Stimulated activated naive CD8-positive, alpha-beta T cell treated with anti-CD3 and anti-CD28 coated beads, Interleukin-15, amount 100 ng/mL, for 72 hours (primary cell): ENCODE measurements around the gene ABLIM3.
A peak's percentile ranks its signal among the peaks of the same experiment; 100 is the strongest.

Experiments used
- ATAC-seq: fragments of 150-1000 bp; cut with Tn5 transposase; 2 replicates; pipeline ENCODE4 v1.10.0; 2021; ENCODE audit warnings: mild to moderate bottlenecking, moderate library complexity
- DNase-seq, 2 donors: peaks; one replicate each; pipeline ENCODE4 v3.0.0; 2021 to 2022
- H3K27ac Mint-ChIP-seq, 2 donors: one replicate each; pipeline ENCODE4 v1.8.0; 2022; ENCODE audit warnings: mild to moderate bottlenecking in 2 of 2, mixed read lengths in 2 of 2, moderate library complexity in 2 of 2
- H3K27me3 Mint-ChIP-seq: one replicate; pipeline ENCODE4 v1.8.0; 2022; ENCODE audit warnings: mixed read lengths
- H3K4me1 Mint-ChIP-seq: one replicate; pipeline ENCODE4 v1.8.0; 2022; ENCODE audit warnings: mild to moderate bottlenecking, mixed read lengths
- H3K4me3 Mint-ChIP-seq, 2 donors: one replicate each; pipeline ENCODE4 v1.8.0; 2022; ENCODE audit warnings: mild to moderate bottlenecking in 2 of 2, mixed read lengths in 2 of 2, moderate library complexity in 1 of 2
- H3K9me3 Mint-ChIP-seq, 2 donors: one replicate each; pipeline ENCODE4 v1.8.0; 2022; ENCODE audit warnings: mixed read lengths in 2 of 2

The ABLIM3 gene

GRCh38 chr5:149127394-149127955, 13.8 kb upstream of the ABLIM3 start:
- no peak overlapping the region for H3K4me3 Mint-ChIP-seq
- no peak for ATAC-seq
- H3K27me3 Mint-ChIP-seq: peaks cover 19% of the 10 kb centered on the region
- no peak overlapping the region for H3K27ac Mint-ChIP-seq
- DNase-seq: no peak
- H3K9me3 Mint-ChIP-seq: no peaks in the 10 kb centered on the region
- H3K4me1 Mint-ChIP-seq: no peaks in the 10 kb centered on the region

- ATAC-seq: peak; percentile 54
- Mint-ChIP-seq H3K4me1 (no peaks in the 10 kb centered on the region), H3K27ac (no peak overlapping the region), H3K4me3 (no peak overlapping the region), H3K9me3 (no peaks in the 10 kb centered on the region), H3K27me3 (peaks cover 21% of the 10 kb centered on the region)
- DNase-seq: peak in 1 of 2 donors; percentile 13
These were observed 13.0 kb upstream of the ABLIM3 start for GRCh38 chr5:149128023-149128875.

DNA sequence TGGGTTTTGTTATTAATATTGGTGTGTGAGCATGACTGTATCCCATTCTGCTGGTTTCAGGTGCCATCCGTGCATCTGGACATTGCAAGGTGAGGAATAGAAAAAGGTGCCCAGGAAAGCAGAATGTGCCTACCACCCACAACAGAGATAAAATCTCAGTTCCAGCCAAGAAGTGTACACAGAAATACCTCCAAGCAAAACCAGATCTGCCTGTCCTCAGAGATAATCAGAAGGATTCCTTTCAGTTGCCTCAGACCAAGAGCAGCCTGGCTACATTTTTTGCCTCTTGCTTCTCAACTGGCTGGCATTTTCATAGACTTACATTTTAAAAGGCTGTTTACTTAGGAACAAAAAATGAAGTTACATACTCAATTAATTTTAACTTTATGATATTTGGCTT, 12.1 kb upstream of the ABLIM3 start:
- Mint-ChIP-seq H3K27ac (no peak overlapping the region), H3K4me3 (no peak overlapping the region), H3K9me3 (no peaks in the 10 kb centered on the region), H3K27me3 (peaks cover 30% of the 10 kb centered on the region), H3K4me1 (no peaks in the 10 kb centered on the region)
- ATAC-seq: no peak
- no peak for DNase-seq

DNA sequence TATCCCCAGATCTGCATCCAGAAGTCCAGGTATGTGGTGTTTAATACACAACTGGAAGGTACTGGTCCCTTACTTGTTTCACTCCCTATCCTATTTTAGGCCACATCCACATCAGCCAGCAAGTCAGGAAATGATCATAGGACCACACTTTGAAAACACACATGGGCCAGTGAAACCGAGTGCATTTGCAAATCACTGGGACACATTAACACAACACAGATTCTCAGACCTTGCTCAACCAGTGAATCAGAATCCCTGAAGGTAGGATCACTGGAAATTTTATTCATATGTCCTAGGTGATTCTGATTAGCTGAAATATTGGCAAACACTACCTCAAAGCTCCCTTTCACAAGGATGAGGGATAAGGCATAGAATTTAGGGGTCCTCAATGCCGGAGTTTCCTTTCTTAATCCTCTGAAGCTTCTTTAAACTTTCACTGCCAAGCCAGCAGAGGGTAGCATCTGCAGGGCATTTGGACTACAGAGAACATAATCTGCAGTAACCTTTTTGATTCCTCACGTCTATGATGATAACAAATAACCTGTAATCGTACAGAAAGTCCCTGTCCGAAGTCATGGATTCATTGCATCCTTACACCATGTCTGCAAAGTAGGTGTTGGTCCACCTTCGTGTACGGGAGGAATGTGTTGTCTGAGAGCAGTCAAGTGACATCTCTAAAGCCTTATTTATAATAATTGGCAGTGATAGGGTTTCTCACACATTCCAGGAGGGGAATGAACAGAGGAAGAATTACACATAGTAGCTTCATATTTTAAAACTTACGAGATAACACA, 11.0 kb upstream of the ABLIM3 start:
- DNase-seq: no peak
- H3K27ac Mint-ChIP-seq: no peak overlapping the region
- ATAC-seq: no peak
- H3K9me3 Mint-ChIP-seq: no peaks in the 10 kb centered on the region
- no peak overlapping the region for H3K4me3 Mint-ChIP-seq
- H3K4me1 Mint-ChIP-seq: no peaks in the 10 kb centered on the region
- H3K27me3 Mint-ChIP-seq: peaks cover 23% of the 10 kb centered on the region

GRCh38 chr5:149132474-149132873, 8.8 kb upstream of the ABLIM3 start:
- Mint-ChIP-seq H3K4me3 (no peak overlapping the region), H3K9me3 (no peaks in the 10 kb centered on the region), H3K4me1 (no peaks in the 10 kb centered on the region), H3K27me3 (peaks cover 25% of the 10 kb centered on the region), H3K27ac (no peak overlapping the region)
- ATAC-seq (no peak), DNase-seq (no peak)

DNA sequence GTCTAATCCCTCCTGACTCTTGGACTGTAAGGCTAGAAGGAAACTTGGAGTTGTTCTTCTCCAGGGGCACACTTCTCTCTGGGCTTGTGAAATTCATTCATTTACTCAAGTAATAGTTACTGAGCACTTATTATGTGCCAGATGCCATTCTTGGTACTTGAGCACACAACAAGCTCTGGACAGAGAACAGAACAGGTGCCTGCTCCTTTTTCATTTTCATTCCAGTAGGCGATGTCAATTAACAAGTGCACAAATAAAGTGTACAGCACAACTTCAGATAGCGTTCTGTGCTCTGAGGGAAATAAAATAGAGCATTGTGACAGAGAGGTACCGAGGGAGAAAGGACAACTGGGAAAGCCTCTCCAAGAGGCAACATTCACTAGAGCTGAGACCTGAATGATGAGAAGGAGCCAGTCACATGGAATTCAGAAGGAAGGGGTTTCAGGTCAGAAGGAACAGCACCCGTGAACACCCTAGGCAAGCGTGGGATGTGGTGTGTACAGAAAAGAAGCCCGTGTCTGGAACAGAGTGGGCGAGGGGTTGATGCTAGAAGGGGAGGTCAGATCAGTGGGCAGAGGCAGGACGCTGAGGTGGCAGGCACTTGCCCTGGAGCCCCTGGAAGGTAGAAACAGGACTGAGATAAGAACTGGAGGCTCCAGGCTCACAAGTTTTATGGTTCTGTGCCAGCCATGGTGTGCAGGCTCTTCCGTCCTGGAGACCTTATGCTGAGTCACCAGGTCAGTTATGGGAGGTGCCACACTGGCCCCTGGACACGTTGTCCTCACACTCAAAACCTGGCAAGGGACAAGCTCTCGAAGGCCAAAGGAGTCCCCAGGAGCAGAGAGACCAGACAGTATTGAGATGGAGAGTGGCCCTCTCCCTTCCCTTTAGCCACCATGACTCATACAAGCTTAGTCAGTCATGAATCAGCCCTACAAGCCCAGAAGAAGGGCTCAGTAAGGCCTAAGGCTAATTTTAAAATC, 7.2 kb upstream of the ABLIM3 start:
- no peaks in the 10 kb centered on the region for H3K4me1 Mint-ChIP-seq
- H3K27me3 Mint-ChIP-seq: peaks cover 25% of the 10 kb centered on the region
- ATAC-seq (no peak), DNase-seq (no peak)
- no peaks in the 10 kb centered on the region for H3K9me3 Mint-ChIP-seq
- no peak overlapping the region for H3K27ac Mint-ChIP-seq
- H3K4me3 Mint-ChIP-seq: no peak overlapping the region

GRCh38 chr5:149134778-149135500, 6.4 kb upstream of the ABLIM3 start:
- no peaks in the 10 kb centered on the region for H3K9me3 Mint-ChIP-seq
- peaks cover 25% of the 10 kb centered on the region for H3K27me3 Mint-ChIP-seq
- no peak overlapping the region for H3K27ac Mint-ChIP-seq

DNA sequence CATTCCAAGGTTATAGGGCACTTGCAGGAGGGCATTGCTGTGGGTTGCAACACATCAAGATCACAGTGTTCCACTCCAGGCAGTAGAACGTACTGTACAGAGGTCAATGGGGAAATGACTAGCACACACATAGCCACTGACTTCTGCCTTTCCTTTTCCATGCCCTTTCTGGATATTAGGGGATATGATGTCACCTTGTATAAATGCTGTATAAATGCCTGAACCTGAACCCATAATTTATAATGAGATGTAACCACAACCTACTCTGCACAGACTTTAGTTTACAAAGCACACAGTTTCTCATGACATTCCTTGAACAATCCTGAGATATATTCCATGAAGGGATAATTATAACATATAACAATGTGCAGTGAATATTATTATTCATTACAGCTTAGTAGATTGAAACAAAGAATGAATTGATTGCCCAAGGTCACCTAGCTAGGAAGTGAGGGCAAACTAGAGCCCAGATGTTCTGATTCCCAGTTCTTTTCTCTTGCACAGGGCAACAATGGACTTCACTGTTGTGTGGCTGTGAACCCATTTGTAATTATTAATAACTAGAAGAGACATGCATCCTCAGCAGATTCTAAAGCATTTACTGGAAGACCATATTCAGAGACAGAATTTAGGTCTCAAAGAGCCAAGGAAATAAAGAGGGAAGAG, 5.6 kb upstream of the ABLIM3 start:
- no peak for DNase-seq
- Mint-ChIP-seq H3K4me1 (no peaks in the 10 kb centered on the region), H3K4me3 (no peak overlapping the region), H3K9me3 (no peaks in the 10 kb centered on the region), H3K27me3 (peaks cover 25% of the 10 kb centered on the region), H3K27ac (no peak overlapping the region)
- ATAC-seq: no peak

More at GRCh38 chr5:149134778-149135500, 6.4 kb upstream of the ABLIM3 start:
- H3K4me1 Mint-ChIP-seq: no peaks in the 10 kb centered on the region
- no peak overlapping the region for H3K4me3 Mint-ChIP-seq
- ATAC-seq: no peak
- DNase-seq: no peak

DNA sequence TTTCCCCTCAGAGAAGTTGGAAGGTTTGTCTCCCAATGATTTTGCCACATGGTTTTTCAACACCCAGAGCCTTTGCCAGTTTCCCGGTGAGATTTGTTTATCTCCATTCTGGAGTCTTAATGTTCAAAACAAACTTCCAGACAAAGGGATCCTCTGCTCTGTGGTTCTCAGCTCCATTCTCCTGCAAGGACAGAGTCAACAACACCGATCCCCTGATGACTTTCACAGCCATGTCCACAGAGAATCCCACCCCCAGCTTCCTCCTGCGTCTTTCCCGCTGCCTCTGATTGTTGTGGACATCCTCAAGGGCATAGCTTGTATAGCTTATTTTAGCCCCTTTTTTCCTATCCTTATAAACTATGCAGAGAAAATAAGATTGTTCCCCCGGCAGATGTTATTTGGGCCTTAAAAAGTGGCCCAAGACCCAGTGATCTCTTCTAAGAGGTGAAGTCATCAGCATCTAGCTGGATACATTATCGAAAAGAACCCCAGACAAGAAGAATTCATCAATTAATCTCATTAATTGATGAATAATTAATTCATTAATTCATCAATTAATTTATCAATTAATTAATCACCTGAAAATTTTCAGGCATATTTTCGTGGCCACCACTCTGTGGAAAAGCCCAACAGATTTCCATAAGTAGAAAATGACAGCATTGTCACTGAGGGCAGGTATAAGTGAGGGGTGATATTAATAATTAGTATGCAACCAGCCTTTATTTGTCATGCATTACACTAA, 2.9 kb upstream of the ABLIM3 start:
- Mint-ChIP-seq H3K27ac (no peak overlapping the region), H3K4me1 (peaks cover 6% of the 10 kb centered on the region), H3K27me3 (peaks cover 39% of the 10 kb centered on the region), H3K9me3 (no peaks in the 10 kb centered on the region), H3K4me3 (no peak overlapping the region)
- ATAC-seq: no peak
- DNase-seq: no peak

DNA sequence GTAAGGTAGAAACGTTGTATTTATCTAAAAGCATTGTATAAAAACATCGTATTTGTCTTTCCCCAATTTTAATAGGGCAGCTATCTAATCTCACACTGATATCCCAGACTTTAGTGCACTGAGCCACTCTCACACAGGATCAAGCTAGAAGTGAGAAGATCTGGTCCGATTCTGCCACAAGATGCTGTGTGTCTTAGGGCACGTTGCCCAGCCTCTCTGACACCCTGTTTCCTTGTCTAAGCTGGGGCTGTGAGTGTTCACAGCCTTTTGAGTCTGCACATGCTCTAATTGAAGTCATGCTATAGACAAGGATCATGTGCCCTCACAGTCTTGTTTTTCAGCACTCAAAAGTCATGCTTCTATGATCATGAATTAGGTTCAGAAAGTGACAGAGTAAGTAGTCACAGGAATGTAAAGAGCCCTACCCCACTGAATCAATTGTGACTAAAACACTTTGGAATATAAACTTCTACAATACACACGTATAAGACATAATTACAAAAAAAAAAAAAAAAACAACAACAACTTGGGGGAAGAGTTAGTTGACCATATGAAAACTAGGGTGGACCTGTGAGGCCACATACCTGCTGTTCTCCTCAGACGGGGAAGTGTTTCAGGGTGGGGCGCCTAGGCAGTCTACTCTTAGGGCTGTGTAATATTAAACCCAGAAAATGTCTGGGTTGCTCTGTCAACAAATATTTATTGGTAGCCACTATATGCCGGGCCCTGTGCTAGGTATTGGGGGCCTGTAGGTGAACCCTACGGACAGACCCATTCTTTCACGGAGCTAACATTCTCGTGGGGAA, 893 bp upstream of the ABLIM3 start:
- Mint-ChIP-seq H3K27ac (no peak overlapping the region), H3K9me3 (no peaks in the 10 kb centered on the region), H3K27me3 (peaks cover 36% of the 10 kb centered on the region), H3K4me1 (peaks cover 6% of the 10 kb centered on the region), H3K4me3 (no peak overlapping the region)
- ATAC-seq (no peak), DNase-seq (no peak)

DNA sequence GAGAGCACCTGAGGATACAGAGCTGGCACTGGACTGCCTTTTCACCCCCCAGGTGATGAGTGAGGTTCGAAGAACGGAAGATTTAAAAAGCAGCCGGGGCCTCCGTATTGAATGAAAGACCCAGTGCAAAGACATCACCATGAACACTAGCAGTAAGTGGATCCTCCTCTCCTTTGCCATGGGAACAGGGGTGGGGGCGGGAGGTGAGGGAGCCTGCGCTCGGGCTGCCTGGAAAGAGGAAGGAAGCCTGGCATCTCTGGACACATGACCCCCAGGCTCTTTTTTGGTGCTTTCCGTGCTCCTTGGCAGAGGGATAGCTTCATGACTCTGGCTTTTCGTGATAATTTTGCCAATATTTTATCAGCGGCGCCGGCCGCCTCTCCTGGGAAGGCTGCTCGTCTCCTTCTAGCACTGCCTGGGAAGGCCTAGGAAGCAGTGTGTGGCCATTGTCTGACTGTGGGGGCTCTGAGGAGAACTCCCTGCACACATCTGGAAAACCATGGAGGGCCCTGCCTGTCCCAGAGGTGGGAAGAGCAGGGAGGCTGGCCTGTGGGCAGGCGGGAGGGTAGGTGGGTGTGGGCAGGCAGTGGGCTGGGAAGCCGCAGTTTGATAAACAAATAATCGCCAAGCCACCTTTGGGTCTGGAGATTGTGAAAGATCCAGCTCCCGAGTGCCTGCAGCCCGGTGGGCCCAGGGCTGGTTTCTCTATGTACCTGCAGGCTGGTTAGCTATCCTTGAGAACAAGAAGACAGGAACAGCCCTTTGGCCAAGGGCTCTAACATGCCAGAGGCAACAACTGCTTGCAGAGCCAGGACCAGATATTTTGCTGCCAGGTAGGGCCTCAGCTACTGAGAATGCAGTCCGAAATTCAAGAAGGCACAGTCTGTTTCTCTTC, 911 bp downstream of the ABLIM3 start:
- H3K4me3 Mint-ChIP-seq: peak overlapping the region; percentile 36 to 58
- peak; percentile 2 for ATAC-seq

DNA sequence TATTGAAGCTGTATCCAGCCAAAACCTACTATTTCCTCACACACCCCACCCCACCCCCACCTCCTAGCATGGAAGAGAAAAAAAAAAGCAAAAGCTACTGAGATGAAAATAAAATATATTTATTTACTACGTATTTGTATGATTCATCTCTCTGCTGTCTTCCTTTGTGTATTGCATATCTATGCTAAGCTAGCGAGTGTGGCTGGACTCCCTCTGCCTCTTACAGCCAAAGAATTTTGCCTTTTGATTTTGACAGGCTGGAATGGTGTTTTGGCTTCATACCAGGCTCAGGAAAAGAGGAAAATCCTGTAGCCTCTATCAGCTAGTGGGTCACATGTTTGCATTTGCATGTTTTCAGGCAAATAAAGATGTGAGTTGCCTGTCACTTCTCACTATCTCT, 2.2 kb downstream of the ABLIM3 start:
- no peak for DNase-seq
- Mint-ChIP-seq H3K4me1 (peaks cover 6% of the 10 kb centered on the region), H3K27ac (no peak overlapping the region), H3K9me3 (no peaks in the 10 kb centered on the region), H3K4me3 (no peak overlapping the region), H3K27me3 (peaks cover 26% of the 10 kb centered on the region)
- no peak for ATAC-seq

More for the DNA sequence above, 911 bp downstream of the ABLIM3 start:
- Mint-ChIP-seq H3K27me3 (peaks cover 26% of the 10 kb centered on the region), H3K9me3 (no peaks in the 10 kb centered on the region), H3K4me1 (peaks cover 6% of the 10 kb centered on the region), H3K27ac (no peak overlapping the region)
- DNase-seq: no peak
